Astrocyte of the cerebellum (primary cell): ENCODE results near the gene CCDC78.

Source experiments
- DNase-seq: peaks from one replicate; pipeline ENCODE4 v3.0.0-alpha.2; 2011; ENCODE audit warnings: low read depth
- H3K4me3 ChIP-seq: 2 replicates; pipeline ENCODE4 v1.5.1; 2011; ENCODE audit warnings: mild to moderate bottlenecking, low read depth, low read length, moderate library complexity
- in situ Hi-C: cut with HindIII; loops from 2 replicates; pipeline ENCODE4 v1.10.0; 2017; ENCODE audit warnings: low sequenced_read_pairs
- TF ChIP-seq, protein P1 (sequence below): IDR thresholded peaks from 2 replicates; pipeline ENCODE4 v1.5.1; 2012; ENCODE audit warnings: low read length, low read depth, moderate library complexity, mild to moderate bottlenecking; ENCODE audit errors: missing control alignments

Gene CCDC78

DNA sequence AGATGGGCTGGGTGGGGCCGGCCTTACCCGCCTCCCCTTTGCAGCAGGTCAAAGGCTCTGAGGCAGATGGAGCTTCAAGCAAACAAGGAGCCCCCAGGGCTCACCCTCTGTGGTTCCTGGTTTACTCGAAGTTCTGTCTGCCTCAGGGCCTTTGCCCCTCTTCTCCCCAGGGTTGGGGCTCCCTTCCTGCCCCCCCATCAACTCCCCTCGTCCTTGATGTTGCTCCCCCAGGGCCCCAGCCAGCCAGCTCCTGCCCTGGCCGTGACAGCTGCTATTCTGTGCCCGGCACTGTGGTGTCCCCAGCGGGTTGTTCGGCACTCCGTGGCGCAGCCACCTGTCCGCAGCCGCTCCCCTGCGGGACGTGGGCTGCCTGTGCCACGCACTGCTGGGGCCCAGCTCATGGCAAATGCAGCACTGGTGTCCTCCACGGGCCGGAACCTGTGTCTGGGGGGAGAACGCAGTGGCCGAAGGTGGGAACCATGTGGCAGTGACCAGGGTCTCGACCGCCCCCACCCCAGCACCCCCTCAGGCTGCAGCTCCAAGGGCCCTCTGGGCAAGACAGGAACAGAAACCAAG, 15.7 kb downstream of the CCDC78 start:
- no peak for DNase-seq
- TF ChIP-seq, protein P1, sequence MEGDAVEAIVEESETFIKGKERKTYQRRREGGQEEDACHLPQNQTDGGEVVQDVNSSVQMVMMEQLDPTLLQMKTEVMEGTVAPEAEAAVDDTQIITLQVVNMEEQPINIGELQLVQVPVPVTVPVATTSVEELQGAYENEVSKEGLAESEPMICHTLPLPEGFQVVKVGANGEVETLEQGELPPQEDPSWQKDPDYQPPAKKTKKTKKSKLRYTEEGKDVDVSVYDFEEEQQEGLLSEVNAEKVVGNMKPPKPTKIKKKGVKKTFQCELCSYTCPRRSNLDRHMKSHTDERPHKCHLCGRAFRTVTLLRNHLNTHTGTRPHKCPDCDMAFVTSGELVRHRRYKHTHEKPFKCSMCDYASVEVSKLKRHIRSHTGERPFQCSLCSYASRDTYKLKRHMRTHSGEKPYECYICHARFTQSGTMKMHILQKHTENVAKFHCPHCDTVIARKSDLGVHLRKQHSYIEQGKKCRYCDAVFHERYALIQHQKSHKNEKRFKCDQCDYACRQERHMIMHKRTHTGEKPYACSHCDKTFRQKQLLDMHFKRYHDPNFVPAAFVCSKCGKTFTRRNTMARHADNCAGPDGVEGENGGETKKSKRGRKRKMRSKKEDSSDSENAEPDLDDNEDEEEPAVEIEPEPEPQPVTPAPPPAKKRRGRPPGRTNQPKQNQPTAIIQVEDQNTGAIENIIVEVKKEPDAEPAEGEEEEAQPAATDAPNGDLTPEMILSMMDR = no peak
- in situ Hi-C loops = loop anchor here (10.0 kb wide), 1 partner anchor 264 kb away; the partner anchor contains the start of gene LMF1
- H3K4me3 ChIP-seq = no peak overlapping the region

DNA sequence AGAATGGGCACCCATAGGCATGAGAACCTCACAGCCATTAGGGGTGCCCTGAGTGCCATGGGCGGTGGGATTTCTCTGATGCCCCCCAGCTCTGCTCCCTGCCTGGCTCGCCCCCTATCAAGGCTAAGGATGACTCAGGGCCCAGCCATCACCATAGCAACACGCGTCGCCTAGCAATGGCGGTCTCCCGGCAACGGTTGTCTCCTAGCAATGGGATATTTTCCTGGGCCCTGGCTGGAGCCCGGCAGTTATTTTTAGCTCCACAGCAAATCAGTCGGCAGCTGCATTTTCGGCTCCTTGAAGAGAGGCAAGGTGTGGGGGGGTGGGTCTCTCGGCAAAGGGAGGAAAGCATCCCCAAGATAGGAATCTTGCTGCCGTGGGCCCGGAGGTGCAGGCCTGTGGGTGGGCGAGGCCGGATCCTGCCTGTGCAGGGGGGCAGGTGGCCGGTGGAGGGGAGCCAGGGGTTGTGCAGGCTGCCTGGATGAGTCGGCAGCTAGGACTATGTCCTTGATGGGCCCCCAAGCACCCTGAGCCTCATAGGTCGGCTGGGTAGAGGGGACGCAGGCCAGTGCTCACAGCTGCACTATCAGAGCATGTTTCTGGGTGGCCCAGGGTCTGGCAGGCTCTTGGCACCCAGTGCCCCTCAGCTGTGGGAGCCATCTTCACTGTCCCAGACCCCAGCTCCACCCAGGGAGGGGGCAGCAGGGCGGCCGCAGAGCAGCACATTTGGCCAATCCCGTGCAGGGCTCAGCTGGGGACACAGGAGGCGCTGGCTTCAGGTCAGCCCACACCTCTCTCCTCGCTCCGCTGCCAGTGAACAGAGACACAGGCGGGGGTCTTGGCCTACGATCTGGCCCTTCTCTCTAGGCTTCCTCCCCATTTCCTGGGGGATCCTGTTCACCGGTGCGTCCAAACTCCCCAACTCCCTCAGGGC, 16.4 kb downstream of the CCDC78 start:
- in situ Hi-C loops = loop anchor here (10.0 kb wide), 1 partner anchor 265 kb away; the partner anchor contains the start of gene LMF1
- no peak for DNase-seq
- H3K4me3 ChIP-seq = no peak overlapping the region
- TF ChIP-seq, protein P1 = no peak

DNA sequence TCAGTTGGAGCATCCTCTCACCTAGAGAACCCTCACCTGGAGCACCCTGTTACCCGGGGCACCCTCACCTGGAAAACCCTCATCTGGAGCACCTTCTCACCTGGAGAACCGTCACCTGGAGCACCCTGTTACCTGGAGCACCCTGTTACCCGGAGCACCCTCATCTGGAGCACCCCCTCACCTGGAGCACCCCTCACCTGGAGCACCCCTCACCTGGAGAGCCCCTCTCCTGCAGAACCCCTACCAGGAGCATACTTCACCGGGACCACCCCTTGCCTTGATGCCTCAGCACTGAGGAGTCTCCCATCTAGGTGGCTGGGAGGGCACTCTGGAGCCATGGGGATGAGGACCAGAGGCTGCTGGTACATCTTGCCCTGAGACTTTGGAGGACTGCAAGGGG, 17.3 kb downstream of the CCDC78 start:
- in situ Hi-C loops = no loop called here
- H3K4me3 ChIP-seq = no peak overlapping the region
- TF ChIP-seq, protein P1 = no peak
- no peak for DNase-seq

DNA sequence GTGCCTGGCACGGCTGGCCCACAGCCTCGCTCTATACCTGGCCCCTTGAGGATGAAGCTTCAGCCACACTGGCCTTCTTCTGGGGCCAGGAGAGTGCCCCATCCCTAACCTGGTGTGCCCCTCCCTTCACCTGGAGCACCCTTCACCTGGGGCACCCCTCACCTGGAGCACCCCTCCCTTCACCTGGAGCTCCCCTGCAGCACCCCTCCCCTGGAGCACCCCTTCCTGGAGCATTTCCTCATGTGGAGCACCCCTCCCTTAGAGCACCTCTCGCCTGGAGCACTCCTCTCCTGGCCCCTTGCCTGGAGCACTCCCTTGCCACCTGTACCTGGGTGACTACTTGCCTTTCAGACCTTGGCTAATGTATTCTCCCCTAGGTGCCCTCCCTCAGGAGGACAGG, 18.2 kb downstream of the CCDC78 start:
- TF ChIP-seq, protein P1 = no peak
- no peak overlapping the region for H3K4me3 ChIP-seq
- in situ Hi-C loops = no loop called here
- DNase-seq = no peak

DNA sequence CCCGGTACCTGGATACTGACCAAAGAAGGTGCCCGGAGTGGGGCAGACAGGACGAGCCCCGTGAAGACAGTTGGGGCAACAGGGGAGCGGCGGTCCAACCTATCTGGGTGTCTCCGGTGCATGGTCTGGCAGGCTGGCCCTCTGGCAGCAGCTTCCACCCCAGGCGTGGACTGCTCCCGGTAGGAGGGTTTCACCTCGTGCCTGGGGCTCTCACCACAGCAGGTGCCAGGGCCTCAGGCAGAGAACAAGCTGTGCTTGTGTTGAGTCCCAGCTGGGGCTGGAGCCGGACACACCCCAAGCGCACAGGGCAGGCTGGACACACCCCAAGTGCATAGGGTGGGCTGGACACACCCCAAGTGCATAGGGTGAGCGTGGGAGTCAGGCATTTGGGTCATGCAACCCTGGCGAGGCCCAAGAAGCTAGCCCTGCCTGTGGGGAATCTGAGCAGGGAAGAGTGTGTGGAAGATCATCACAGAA, 19.1 kb downstream of the CCDC78 start:
- H3K4me3 ChIP-seq = no peak overlapping the region
- in situ Hi-C loops = no loop called here
- TF ChIP-seq, protein P1 = no peak

DNA sequence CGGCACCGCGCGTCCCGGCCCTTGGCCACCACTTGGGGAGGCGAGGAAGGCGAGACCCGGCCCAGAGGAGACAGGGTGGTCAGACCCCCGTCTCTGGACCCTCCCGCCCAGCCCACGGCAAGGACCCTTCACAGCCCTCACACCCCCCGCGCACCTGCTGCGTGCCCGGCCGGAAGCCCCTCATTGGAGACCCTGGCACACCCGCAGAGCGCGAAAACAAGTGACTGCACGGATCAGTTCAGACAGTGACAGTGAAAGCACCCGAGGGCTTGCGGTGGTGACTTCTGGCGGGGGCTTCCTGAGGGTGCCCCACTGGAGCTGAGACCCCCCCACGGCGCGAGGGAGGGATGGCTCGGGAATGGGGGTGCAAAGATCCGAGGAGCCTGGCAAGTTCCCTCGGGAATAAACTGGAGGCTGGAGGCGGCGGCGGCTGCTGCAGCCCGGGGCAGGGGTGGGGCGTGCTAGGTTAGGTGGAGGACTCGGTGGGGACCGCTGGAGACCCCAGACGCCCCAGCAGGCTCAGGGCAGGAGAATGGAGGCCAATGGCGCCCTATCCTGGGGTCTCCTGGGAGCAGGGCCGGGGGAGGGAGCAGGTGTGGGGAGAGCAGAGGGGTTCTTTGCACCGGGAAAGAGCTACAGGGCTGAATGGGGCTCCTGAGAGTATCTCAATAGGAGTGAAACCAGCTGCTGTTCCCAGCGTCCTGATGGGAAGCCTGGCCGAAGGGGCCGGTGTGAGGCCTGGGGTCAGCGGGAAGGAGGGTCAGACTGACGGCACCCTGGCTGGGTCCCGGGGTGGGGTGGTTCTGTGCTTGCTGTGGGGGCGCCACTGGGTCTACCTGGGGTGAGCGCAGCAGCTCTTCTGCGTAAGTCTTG, 19.8 kb downstream of the CCDC78 start:
- TF ChIP-seq, protein P1 = no peak
- no peak for DNase-seq
- in situ Hi-C loops = no loop called here
- H3K4me3 ChIP-seq = no peak overlapping the region

More for the DNA sequence above, 19.1 kb downstream of the CCDC78 start:
- DNase-seq = no peak
